Embryonic facial prominence (tissue), 1 donor: ENCODE data around the gene THUMPD3.

Experiments
- DNase-seq: peaks from one replicate; pipeline ENCODE4 v3.0.0-alpha.2; 2016; ENCODE audit errors: extremely low spot score

THUMPD3 gene

DNA sequence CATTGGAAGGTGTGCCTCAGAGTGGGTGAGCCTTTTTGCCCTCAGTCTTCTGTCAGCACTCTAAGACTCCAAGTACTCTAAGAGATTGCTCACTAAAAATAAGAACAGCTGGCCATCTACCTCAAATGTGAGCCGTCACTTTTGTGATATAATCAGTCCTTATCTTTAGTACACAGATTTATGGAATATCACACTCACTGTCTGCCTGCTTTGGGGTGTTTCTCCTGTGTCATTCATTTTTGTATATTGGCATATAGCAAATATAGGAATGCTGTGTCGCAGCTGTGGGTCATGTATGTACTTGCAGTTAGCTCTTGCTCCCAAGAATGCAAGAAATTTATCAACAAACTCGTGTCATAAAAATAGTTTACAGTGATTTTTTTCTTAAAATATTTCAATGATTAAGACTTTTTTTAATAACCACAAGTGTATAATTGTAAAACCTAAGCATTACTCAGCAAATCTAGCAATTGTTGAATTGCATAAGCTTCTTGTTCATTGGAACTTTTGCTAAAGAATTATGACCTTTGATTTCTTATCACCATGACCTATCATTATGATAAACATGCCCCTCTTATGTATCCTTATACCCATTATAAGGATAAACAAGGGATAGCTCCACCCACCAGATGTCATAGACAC lies 53.4 kb downstream of the THUMPD3 start:
- DNase-seq: no peak

DNA sequence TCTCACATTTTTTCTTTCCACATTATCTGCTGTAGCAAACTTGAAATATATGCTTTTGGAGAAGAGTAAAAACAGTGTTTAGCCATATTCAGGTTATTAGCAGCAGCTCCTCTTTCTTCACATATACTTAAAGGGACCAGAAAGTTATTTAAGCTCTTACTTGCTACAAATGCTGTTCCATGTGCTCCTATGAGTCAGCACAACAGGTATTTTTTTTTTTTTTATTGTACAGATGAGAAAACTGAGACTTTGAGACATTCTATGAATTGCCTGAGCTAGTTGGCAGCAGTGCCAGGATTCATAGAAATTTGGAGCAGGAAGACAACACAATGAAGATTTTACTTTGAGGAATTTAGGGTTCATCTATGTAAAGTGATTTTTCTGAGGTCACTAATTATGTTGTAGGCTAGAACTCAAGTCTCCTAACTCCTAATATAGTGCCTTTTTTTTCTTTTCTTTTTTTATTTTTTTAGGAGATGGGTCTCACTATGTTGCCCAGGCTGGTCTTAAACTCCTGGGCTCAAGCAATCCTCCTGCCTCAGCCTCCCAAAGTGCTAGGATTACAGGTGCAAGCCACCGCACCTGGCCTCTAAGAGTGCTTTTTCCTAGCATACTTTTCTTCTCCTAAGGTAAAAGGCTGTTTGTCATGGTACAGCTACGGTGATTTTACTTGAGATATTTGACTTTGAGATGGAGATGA lies 58.1 kb downstream of the THUMPD3 start:
- no peak for DNase-seq

DNA sequence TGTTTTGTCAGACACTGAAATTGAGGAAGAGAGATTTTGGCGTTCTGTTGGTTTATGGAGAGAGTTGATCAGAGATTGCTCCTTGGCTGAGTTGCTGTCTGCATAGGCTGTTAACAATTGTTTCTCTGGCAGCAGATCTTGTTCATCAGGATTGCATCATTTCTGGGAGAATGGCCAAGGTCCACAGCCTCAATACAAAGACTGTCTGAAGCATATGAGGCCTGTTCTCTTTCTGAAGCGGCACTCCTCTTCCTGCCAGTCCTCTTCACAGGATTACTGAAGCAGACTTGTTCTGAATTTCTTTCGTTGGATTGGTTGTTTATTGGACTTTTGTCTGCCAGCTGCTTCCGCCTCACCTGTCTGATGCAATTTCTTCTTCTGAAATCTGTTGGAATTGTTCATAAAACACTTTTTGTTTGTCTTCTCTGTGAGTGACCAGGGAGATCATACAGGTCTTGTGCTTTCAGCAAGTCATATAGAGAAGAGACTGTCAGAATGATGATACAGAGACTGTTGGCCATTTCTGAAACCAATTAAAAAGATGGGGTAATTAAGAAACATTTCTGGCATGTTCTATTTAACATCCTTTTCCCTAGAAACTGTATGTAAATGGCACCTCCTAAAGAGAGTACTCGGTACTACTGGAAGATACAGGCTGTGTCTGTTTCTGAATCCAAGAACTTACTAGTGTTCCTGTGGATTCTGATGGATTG lies 60.0 kb downstream of the THUMPD3 start:
- DNase-seq: peak; percentile 86

- no peak for DNase-seq
Measured at GRCh38 chr3:9428411-9428810, 65.6 kb downstream of the THUMPD3 start.

GRCh38 chr3:9430733-9431132 lies 67.9 kb downstream of the THUMPD3 start:
- DNase-seq: no peak

GRCh38 chr3:9433627-9434521 lies 71.0 kb downstream of the THUMPD3 start:
- DNase-seq: no peak

GRCh38 chr3:9435316-9435715 lies 72.5 kb downstream of the THUMPD3 start:
- DNase-seq: no peak
